SJSA1 (cell line): ENCODE data around the gene NCOA1. TPM values are rescaled to one million over a fixed set of nuclear protein-coding genes. Genes with fewer than 3 reads are reported as not detected.
A peak's percentile ranks its signal among the peaks of the same experiment; 100 is the strongest.
"Not testable (repeated sequence)": the region's sequence is repeated elsewhere in the genome, so short reads cannot be mapped to it uniquely, and the experiment has no call there.

Experiments
- DNase-seq, 2 experiments: peaks; one replicate each; pipeline ENCODE4 v3.0.0-alpha.2; 2015 to 2020; ENCODE audit warnings: low spot score in 2 of 2, low read depth in 1 of 2
- H3K27ac ChIP-seq: fragments of 250-450 bp; sonication (Bioruptor Pico); 2 replicates; pipeline ENCODE4 v1.5.1; 2020; ENCODE audit warnings: mild to moderate bottlenecking, moderate library complexity
- H3K27me3 ChIP-seq: fragments of 250-450 bp; sonication (Bioruptor Pico); replicated peaks from 2 replicates; pipeline ENCODE4 v1.5.1; 2020; ENCODE audit warnings: mild to moderate bottlenecking, moderate library complexity
- H3K36me3 ChIP-seq: fragments of 250-450 bp; sonication (Bioruptor Pico); 2 replicates; pipeline ENCODE4 v1.5.1; 2020; ENCODE audit warnings: mild to moderate bottlenecking
- H3K4me1 ChIP-seq: fragments of 250-450 bp; sonication (Bioruptor Pico); replicated peaks from 2 replicates; pipeline ENCODE4 v1.6.1; 2021; ENCODE audit warnings: mild to moderate bottlenecking
- H3K4me3 ChIP-seq: fragments of 250-450 bp; sonication (Bioruptor Pico); 2 replicates; pipeline ENCODE4 v1.5.1; 2020; ENCODE audit warnings: mild to moderate bottlenecking
- H3K9me3 ChIP-seq: fragments of 250-450 bp; sonication (Bioruptor Pico); replicated peaks from 2 replicates; pipeline ENCODE4 v1.5.1; 2020; ENCODE audit warnings: mild to moderate bottlenecking
- total RNA-seq: library from RNA; depleted of rRNA; stranded (reverse); fragments of >200 nt; shearing (Covaris generic); gene quantifications from 2 replicates; pipeline ENCODE4 v1.2.3, GENCODE V29; 2014

Gene NCOA1
- total RNA-seq, 1 experiment from 2014 or later, result 14.5 TPM

DNA sequence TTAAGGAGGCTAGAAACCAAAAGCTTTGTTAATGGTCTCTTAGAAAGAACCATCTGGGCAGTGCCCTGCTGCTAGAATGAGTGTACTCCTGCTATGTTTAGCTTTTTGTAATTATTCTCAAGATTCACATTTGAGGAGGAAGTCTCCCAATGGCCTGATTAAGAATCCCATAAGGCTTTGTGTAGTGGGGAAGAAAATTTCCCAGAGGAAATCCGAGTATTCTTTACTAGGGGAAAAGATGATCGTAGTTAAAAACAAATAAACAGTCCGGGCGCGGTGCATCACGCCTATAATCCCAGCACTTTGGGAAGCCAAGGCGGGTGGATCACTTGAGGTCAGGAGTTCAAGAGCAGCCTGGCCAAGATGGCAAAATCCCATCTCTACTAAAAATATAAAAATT, 184.3 kb downstream of the NCOA1 start:
- Histone ChIP-seq H3K9me3 (no peaks in the 10 kb centered on the region), H3K36me3 (no peaks in the 10 kb centered on the region), H3K27ac (no peak overlapping the region), H3K4me3 (no peak overlapping the region), H3K27me3 (no peaks in the 10 kb centered on the region), H3K4me1 (no peaks in the 10 kb centered on the region)
- no peak for DNase-seq

DNA sequence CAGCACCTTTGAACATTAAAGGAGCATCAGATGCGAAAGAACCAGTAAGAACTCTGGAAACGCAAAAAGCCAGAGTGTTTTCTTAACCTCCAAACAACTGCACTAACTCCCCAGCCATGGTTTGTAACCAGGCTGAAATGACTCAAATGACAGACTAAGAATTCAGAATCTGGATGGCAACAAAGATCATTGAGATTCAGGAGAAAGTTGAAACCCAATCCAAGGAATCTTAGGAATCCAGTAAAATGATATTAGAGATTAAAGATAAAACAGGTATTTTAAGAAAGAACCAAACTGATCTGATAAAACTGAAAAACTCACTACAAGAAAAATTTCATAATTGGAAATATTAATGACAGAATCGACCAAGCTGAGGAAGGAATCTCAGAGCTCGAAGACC, 185.4 kb downstream of the NCOA1 start:
- Histone ChIP-seq H3K4me1 (no peaks in the 10 kb centered on the region), H3K27ac (no peak overlapping the region), H3K36me3 (no peaks in the 10 kb centered on the region), H3K9me3 (no peaks in the 10 kb centered on the region), H3K4me3 (no peak overlapping the region), H3K27me3 (no peaks in the 10 kb centered on the region)
- DNase-seq, result no peak

DNA sequence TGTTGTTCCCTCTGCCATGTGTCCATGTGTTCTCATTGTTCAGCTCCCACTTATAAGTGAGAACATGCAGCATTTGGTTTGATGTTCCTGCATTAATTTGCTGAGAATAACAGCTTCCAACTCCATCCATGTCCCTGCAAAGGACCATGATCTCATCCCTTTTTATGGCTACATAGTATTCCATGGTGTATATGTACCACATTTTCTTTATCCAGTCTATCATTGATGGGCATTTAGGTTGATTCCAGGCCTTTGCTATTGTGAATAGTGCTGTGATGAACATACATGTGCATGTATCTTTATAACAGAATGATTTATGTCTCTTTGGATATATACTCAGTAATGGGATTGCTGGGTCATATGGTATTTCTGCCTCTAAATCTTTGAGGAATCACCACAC, 187.0 kb downstream of the NCOA1 start:
- DNase-seq, H3K27me3 ChIP-seq, H3K9me3 ChIP-seq, H3K4me3 ChIP-seq, H3K27ac ChIP-seq, H3K4me1 ChIP-seq, H3K36me3 ChIP-seq: not testable (repeated sequence)

DNA sequence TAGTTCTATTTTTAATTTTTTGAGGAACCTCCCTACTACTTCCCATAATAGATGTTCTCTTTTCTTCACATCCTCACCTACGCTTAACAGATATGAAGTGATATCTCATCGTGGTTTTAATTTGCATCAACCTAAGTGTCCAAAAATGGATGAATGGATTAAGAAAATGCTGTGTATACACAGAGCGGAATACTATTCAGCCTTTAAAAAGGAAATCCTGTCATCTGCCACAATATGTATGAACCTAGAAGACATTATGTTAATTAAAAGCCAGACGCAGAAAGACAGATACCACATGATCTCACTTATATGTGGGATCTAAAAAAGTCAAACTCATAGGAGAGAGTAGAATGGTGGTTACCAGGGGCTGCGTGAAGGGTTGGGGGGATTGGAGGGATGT, 189.1 kb downstream of the NCOA1 start:
- no peaks in the 10 kb centered on the region for H3K9me3 ChIP-seq
- H3K4me1 ChIP-seq, result no peaks in the 10 kb centered on the region
- no peaks in the 10 kb centered on the region for H3K27me3 ChIP-seq
- no peak overlapping the region for H3K27ac ChIP-seq
- no peaks in the 10 kb centered on the region for H3K36me3 ChIP-seq
- DNase-seq, result no peak
- no peak overlapping the region for H3K4me3 ChIP-seq

DNA sequence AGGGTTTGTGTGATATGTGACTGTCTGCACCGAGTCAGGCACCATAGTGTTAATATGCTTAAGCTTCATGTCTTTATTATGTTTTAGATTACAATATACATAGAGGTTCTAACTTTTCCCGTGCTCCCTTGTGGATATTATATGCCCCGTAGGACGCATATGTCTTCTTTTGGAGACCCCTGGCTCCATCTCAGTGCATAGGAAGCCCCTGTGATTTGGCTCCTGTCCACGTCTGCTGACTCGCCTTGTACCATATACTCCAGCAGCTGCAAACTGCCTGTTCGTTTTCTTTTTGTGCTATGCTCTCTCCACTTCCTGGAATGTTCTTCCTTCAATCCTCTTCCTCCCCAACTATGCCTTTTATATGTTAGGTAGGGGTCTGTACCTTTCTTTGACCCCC, 191.2 kb downstream of the NCOA1 start:
- Histone ChIP-seq H3K4me1 (no peaks in the 10 kb centered on the region), H3K36me3 (no peaks in the 10 kb centered on the region), H3K9me3 (no peaks in the 10 kb centered on the region), H3K27ac (no peak overlapping the region), H3K4me3 (no peak overlapping the region), H3K27me3 (no peaks in the 10 kb centered on the region)
- DNase-seq, result no peak

DNA sequence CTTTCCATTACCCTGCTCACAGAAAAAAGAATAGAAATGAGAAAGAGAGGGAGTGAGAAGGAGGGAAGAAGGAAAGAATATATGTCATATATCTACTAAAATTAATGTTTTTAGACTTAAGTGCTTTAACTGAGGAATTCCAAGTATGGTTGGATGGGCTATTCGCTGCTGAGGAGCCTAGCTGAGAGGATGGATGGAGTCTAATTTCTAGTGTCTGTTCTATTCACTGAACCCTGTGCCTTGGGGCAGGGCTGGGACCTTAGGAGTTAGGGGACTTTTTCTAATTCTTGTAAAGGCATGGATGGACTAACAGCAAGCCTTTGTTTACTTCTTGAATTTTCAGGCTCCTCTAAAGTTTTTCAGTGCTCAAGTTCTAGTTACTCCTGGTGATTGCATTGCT, 192.4 kb downstream of the NCOA1 start:
- Histone ChIP-seq H3K27me3 (no peaks in the 10 kb centered on the region), H3K4me1 (no peaks in the 10 kb centered on the region), H3K4me3 (no peak overlapping the region), H3K36me3 (no peaks in the 10 kb centered on the region), H3K27ac (no peak overlapping the region), H3K9me3 (no peaks in the 10 kb centered on the region)
- no peak for DNase-seq

DNA sequence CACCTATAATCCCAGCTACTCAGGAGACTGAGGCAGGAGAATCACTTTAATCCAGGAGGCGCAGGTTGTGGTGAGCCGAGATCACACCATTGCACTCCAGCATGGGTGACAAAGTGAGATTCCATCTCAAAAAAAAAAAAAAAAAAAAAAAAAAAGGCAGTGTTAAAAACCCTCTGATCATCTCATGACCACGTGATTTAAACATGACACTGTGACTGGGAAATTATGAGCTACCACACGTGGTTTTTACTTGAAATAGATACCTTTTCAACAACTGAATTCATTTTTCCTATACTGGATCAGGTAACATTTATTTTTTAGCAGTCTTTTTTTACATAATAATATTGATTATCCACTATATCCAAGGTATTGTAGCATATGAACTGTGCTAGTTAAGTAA, 199.5 kb downstream of the NCOA1 start:
- no peak overlapping the region for H3K4me3 ChIP-seq
- DNase-seq, result no peak
- no peaks in the 10 kb centered on the region for H3K4me1 ChIP-seq
- H3K27ac ChIP-seq, result no peak overlapping the region
- H3K27me3 ChIP-seq, result no peaks in the 10 kb centered on the region
- no peaks in the 10 kb centered on the region for H3K36me3 ChIP-seq
- H3K9me3 ChIP-seq, result no peaks in the 10 kb centered on the region

DNA sequence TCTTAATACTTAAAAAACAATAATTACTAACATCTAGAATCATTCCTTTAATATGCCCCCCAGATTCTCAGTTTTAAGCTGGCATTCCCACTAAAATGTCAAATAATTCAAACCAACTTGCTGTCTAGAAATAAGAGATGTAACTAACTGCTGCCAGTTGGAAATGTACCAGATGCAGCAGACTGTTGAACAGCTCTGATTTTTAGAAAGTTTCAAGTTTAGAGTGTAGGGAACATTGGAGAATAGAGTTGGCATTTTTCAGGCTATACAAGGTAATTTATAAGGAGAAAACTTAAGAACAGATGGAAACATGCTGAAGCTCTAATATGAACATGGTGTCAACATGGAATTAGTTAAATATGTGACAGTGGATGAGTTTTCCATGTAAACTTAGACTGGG, 200.8 kb downstream of the NCOA1 start:
- Histone ChIP-seq H3K4me1 (no peaks in the 10 kb centered on the region), H3K27ac (no peak overlapping the region), H3K9me3 (no peaks in the 10 kb centered on the region), H3K4me3 (no peak overlapping the region), H3K27me3 (no peaks in the 10 kb centered on the region), H3K36me3 (no peaks in the 10 kb centered on the region; the same call in 1 of the 2 replicates)
- no peak for DNase-seq

DNA sequence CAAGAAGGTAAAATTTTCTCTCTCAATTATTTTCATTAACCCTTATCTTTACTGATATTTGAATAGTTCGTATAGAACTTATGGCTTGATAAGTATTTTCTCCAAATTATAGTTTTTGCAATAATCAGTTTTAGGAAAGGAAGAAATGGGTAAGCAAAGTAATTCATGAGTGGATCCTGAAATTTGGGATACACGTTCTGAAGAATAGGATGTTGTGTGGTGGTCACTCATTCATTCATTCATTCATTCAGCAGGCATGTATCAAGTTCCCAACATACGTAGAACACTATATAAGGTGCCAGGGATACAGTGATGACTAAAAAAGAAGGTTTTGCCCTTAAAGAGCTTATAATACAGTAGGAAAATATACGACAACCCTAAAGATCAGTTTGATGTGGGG, 206.7 kb downstream of the NCOA1 start:
- Histone ChIP-seq H3K4me3 (no peak overlapping the region), H3K9me3 (no peaks in the 10 kb centered on the region), H3K27ac (no peak overlapping the region), H3K4me1 (peaks cover 7% of the 10 kb centered on the region), H3K27me3 (no peaks in the 10 kb centered on the region), H3K36me3 (no peaks in the 10 kb centered on the region; the same call in 1 of the 2 replicates)
- DNase-seq, result no peak

DNA sequence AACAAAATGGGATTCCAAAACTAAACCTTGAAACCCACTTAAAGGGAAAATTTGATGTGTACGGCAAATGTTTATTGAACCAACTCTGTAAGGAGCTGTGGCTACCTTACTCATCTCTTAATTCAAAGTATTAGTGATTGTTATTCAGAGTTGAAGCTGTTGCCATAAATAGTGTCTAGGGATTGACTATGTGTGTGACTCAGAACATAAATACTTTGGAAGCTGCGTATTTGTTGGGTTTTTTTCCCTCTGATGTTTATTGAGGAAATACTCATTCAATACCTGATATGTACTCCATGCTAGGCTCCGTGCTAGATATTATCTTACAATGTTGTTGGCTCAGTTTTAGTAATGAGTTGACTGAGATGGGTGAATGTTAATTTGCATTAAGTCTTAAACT, 211.7 kb downstream of the NCOA1 start:
- H3K27ac ChIP-seq, result no peak overlapping the region

DNA sequence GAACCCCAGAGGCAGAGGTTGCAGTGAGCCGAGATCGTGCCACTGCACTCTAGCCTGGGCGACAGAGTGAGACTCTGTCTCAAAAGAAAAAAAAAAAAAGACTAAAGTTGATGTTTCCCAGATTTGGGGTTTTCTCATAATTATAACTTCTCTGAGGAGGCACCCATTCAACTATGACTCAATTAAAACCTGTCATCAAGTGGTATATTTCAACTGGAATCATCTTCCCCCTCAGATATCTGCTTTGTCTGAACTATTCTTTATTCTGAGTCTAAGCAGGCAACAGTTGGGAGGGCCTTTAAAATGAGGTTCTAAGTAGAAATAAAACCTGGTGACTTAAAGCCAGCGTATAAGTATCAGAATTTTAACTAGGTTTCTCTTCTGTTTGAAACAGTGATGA, 213.6 kb downstream of the NCOA1 start:
- no peak overlapping the region for H3K27ac ChIP-seq
- H3K9me3 ChIP-seq, result no peaks in the 10 kb centered on the region
- DNase-seq, result no peak
- no peaks in the 10 kb centered on the region for H3K27me3 ChIP-seq
- H3K4me3 ChIP-seq, result no peak overlapping the region
- no peaks in the 10 kb centered on the region for H3K36me3 ChIP-seq
- peaks cover 11% of the 10 kb centered on the region for H3K4me1 ChIP-seq

More for the DNA sequence above, 211.7 kb downstream of the NCOA1 start:
- no peaks in the 10 kb centered on the region for H3K9me3 ChIP-seq
- no peak overlapping the region for H3K4me3 ChIP-seq
- H3K4me1 ChIP-seq, result peaks cover 11% of the 10 kb centered on the region
- no peaks in the 10 kb centered on the region for H3K36me3 ChIP-seq
- DNase-seq, result peak in 1 of 2 experiments; percentile 80
- H3K27me3 ChIP-seq, result no peaks in the 10 kb centered on the region

DNA sequence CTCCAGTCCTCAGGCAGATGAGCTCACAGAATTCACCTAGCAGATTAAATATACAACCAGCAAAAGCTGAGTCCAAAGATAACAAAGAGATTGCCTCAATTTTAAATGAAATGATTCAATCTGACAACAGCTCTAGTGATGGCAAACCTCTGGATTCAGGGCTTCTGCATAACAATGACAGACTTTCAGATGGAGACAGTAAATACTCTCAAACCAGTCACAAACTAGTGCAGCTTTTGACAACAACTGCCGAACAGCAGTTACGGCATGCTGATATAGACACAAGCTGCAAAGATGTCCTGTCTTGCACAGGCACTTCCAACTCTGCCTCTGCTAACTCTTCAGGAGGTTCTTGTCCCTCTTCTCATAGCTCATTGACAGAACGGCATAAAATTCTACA, 216.1 kb downstream of the NCOA1 start:
- Histone ChIP-seq H3K4me3 (no peak overlapping the region), H3K27me3 (no peaks in the 10 kb centered on the region), H3K4me1 (peaks cover 10% of the 10 kb centered on the region), H3K9me3 (no peaks in the 10 kb centered on the region), H3K36me3 (no peaks in the 10 kb centered on the region), H3K27ac (no peak overlapping the region)
- DNase-seq, result no peak

DNA sequence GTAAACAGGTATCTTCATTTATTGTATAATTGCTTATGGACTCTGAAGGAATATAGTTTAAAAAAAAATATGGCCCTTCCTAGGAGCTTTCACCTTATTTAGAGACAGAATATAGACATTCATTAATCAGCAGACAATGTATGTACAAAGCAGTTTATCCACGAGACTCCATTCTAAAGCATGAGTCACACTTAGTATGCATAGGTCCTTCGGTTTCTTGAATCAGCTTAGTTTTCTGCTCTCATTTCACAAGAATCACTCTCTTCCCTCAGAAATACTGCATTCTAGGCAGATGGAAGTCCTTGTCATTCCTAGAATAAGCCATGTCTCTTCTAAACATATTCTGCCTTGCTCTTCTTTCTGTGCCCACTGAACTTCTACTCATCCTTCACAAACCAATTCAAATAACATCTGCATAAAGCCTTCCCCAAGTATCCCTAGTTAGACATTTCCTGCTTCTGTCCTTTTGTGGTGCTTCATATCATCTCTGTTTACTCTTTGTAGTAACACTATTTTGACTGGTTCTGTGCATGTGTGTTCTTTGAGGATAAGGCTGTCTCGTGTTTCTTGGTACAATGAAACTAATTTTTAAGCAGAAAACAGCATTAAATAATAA, 217.6 kb downstream of the NCOA1 start:
- H3K27me3 ChIP-seq, result no peaks in the 10 kb centered on the region
- H3K4me3 ChIP-seq, result no peak overlapping the region
- no peaks in the 10 kb centered on the region for H3K4me1 ChIP-seq
- H3K27ac ChIP-seq, result no peak overlapping the region
- DNase-seq, result no peak
- no peaks in the 10 kb centered on the region for H3K36me3 ChIP-seq
- no peaks in the 10 kb centered on the region for H3K9me3 ChIP-seq

DNA sequence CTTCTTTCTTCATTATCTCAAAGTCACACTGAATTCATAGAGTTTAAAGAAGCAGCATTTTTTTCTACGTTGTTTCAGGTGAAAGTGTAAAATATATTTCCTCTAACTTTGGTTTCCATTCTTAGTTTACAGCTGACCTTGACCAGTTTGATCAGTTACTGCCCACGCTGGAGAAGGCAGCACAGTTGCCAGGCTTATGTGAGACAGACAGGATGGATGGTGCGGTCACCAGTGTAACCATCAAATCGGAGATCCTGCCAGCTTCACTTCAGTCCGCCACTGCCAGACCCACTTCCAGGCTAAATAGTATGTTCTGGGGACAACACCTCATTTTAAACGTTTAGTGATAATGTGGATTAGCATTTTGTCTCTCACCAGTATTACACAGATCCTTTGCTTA, 219.8 kb downstream of the NCOA1 start:
- Histone ChIP-seq H3K9me3 (no peaks in the 10 kb centered on the region), H3K27ac (no peak overlapping the region), H3K36me3 (no peaks in the 10 kb centered on the region), H3K4me1 (no peaks in the 10 kb centered on the region), H3K27me3 (no peaks in the 10 kb centered on the region), H3K4me3 (no peak overlapping the region)
- DNase-seq, result no peak

DNA sequence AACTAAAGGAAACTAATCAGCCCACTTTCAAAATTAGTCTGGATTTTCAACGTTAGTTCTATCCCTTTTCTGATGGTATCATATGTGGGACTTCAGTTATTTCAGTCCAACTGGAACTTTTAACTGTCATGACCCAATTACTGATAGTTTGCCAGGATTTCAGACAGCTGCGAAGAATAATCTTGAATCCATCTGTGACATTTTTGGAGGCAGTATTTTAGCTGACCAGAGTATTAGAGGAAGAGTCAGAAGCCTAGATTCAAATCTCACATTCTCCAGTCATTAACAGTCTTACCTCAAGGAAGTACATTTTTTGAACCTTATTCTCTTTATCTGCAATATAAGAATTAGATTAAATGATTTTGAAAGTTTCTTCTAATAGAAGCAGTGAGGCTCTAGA, 220.8 kb downstream of the NCOA1 start:
- Histone ChIP-seq H3K27me3 (no peaks in the 10 kb centered on the region), H3K27ac (no peak overlapping the region)
- DNase-seq, result no peak

More for the DNA sequence above, 220.8 kb downstream of the NCOA1 start:
- H3K4me3 ChIP-seq, result no peak overlapping the region
- no peaks in the 10 kb centered on the region for H3K9me3 ChIP-seq
- H3K4me1 ChIP-seq, result no peaks in the 10 kb centered on the region
- H3K36me3 ChIP-seq, result no peaks in the 10 kb centered on the region
